Measurements from ENCODE around the gene EPOP.
"Not testable (repeated sequence)": the region's sequence is repeated elsewhere in the genome, so short reads cannot be mapped to it uniquely, and the experiment has no call there.

The EPOP gene

DNA sequence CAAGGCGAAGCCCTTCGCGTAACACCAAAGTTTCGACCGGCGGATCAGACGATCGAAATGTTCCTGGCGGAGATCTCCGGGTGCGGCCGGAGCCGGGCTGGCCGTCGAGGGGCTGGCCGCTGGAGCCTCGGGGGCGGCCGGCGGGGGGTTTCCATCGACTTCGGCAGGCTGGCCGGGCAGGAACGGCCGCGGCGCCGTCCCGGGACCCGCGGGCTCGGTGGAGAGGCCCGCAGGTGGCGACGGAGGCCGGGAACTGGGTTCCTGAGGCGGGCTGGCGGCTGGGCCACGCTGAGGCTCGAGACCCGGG lies 1.1 kb downstream of the EPOP start:
- DNase-seq (ENCODE audit: low spot score): no peak

GRCh38 chr17:38672788-38673706 lies 1.7 kb downstream of the EPOP start:
- no peak for DNase-seq (ENCODE audit: low spot score)

GRCh38 chr17:38671939-38672720 lies 2.6 kb downstream of the EPOP start:
- no peak for DNase-seq (ENCODE audit: low spot score)

DNA sequence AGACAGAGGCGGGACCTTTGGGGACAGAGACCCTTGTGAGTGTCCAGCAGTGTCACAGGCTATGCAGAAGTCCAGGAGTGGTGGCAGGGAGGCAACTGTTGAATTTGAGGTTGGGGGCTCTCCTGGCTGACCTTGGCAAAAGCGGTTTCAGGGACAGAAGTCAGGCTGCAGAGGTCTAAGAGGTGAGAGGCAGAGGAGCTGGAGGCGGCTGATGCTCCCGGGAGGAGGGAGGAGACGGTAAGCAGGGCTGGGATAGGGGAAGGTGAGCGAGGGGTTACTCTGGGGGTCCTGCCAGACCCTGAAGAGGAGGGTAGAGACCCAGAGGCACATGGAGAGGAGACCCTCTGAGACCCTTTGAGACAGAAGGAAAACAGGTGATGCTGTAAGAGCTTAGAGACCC lies 5.2 kb downstream of the EPOP start:
- DNase-seq (ENCODE audit: low spot score): no peak

- no peak for DNase-seq (ENCODE audit: low spot score)
Measured at GRCh38 chr17:38667787-38668122, 7.0 kb downstream of the EPOP start.

GRCh38 chr17:38667099-38667786 lies 7.5 kb downstream of the EPOP start:
- DNase-seq (ENCODE audit: low spot score): peak; percentile 87

- no peak for DNase-seq (ENCODE audit: low spot score)
Measured at GRCh38 chr17:38663964-38664644, 10.7 kb downstream of the EPOP start.

GRCh38 chr17:38663125-38663751 lies 11.5 kb downstream of the EPOP start:
- DNase-seq (ENCODE audit: low spot score): peak; percentile 66

- DNase-seq (ENCODE audit: low spot score): peak; percentile 59
Measured at GRCh38 chr17:38660097-38661025, 14.4 kb downstream of the EPOP start.

DNA sequence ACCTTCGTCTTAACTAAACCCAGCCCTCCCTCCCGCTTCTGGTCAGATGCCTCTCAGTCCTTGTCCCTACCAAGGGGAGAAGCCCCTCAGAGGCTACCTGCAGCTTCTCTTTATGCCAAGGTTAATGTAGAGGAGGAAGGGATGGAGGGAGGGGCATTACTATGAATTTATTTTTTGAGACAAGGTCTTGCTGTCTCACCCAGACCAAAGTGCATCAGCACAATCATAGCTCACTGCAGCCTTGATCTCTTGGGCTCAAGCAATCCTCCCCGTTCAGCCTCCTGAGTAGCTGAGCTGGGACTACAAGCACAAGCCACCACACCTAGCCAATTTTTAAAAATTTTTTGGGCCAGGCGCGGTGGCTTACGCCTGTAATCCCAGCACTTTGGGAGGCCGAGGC lies 15.3 kb downstream of the EPOP start:
- no peak for DNase-seq (ENCODE audit: low spot score)

DNA sequence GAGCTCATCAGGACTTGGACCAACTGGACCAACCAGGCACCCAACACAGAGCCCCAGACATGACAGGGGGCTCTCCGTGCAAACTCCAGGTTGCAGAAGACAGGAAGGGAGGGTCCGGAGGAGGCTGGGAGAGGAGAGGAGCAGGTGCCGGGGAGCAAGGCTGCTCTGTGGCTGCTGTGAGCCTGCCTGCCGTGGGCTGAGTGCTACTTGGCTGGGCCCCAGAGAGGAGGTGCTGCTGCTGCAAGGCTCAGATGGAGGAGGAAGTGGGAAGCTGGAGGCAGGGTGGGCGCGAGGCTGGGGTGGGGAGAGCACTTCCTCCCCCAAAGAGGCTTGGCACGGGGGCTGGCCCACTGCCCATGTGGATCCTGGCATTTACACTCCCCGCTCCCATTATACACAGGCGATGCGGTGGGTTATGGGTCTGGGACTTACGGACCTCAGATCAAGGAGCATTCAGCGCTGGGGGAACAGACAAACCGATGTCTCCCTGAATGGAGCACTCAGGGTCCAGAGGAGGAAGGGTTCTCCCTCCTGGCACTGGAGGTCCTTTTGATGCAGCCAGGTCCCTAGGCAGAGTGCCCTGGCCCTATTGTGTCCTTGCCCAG lies 15.9 kb downstream of the EPOP start:
- DNase-seq (ENCODE audit: low spot score): no peak

DNA sequence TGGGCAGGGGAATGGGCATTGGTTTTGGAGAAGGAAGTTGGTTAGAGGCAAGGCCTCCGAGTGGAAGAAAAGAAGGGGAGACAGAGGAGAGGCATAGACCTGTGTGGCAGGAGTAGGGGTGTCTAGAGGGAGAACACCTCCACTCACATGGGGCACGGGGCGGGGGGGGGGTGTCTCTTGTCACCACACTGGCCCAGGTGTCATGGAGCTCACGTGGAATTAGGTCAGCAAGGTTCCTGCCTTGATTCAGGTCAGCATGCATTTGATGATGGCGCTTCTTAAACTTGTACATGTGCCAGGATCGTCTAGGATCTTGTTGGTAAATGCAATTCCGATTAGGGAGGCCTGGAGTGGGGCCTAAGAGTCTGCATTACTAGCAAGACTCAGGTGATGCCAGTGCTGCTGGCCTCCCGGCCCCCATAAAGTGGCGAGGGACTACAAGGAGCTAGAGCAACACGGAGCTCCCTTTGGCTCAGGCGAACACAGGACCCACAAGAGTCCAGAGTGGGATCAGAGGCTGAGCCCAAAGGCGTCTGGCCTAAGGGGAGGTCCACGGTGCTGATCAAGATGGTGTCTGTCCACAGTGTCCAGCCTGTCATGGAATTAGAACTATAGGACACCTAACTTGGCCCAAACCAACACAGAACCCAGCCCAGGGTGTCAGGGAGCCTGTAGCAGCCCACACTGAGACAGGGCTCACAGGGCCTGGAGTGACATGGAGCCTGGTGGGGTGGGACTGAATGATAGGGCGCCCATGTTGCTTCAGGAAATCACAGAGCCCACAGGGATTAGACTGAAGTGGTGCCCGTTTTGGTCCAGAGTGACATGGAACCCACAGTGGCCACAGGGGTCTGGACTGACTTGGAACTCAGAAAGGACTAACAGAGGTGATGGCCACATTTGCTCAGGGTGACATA lies 16.7 kb downstream of the EPOP start:
- no peak for DNase-seq (ENCODE audit: low spot score)

DNA sequence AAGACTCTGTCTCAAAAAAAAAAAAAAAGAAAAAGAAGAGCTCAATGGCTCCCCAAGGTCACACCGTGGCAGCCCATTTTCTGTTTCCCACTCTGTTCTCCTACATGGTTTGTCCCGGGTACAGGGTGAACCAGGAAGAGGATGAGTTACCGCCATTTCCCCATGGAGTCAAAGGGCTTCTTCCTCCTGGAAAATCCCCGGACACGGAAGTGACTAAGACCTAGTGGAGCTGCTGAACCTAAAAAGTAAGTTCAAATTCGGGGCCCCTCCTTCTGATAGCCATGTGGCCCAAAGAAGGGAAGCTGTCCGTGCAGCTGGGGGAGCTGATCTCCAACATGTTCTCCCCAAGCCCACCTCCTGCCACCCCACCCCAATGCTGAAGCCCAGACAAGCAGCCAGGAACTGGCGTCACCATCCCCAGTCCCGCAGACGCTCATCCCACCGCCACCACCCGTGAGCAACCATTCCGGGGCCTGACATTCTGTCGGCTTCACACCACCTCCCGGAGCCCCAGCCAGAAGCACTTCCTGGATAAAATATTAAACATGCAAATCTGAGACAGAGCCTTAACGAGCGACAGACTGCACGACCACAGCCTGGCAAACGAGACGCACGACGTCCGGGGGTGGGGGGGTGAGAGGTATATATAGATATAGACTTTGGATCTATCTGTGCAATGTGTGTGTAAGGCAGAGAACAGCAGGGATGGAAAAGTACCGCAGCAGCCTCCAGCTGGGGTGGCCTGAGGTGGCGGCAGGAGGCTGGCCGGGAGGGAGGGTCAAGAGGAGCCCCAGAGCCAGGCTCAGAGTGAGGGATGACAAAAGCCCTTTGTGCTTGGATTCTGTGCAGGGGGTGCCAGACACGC lies 17.6 kb downstream of the EPOP start:
- no peak for DNase-seq (ENCODE audit: low spot score)

DNA sequence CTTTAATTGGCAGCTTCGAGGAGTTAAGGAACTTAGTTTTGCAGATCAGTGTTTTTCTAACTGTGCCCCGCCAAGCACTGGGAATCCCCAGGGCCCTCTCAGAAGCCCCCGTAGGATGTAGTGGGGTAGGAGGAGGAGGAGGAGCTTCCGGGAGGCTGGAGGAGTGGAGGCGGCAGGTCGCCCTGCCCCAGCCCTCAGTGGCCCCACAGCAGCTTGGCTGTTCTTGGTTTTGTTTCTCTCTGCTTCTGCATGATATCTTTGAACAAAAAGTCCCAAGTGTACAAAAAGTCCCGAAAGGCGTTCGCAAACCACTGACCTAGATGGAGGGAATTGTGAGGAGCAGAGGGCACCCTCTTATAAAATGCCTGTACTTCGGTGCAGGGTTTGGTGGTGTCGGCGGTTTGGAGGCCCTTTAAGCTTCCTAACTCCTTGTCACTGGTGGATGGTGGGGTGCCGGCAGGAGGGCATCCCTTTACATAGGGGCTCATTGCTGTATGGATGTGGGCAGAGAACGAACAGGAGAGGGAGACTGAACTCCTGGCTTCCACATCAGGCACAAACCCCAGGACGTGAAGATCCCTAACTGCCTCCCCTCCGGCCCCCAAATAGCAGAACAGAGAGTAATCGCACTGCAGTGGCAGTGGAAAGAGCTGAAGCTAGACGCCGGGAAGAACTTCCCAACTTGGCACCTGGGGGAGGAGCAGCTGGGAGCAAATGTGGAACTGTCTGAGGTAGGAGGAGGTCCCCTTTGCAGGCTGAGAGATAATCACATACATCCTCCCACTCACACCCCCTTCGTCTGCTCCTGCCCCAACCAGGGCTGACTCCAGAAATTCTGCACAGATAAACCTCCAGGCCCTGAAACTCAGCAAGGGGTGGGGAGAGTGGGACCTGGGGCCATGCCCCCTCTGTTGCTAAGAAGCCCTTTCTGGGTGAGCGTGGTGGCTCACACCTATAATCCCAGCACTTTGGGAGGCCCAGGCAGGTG lies 20.1 kb downstream of the EPOP start:
- DNase-seq (ENCODE audit: low spot score): no peak

DNA sequence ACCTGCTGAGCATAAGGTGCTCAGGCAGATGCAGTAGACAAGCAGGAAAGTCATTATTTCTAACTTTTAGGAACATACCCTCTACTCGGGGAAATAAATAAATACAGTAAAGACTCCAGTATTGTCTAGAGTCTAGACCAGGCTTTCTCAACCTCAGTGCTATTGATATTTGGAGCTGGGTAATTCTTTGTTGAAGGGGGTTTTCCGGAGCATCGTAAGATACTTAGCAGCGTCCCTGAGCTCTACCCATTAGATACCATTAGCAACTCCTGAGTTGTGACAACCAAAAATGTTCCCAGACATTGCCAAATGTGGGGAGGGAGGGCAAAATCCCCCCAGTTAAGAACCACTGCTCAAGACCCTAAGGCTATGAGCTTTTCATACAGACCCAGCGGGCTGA lies 21.1 kb downstream of the EPOP start:
- DNase-seq (ENCODE audit: low spot score): no peak

DNA sequence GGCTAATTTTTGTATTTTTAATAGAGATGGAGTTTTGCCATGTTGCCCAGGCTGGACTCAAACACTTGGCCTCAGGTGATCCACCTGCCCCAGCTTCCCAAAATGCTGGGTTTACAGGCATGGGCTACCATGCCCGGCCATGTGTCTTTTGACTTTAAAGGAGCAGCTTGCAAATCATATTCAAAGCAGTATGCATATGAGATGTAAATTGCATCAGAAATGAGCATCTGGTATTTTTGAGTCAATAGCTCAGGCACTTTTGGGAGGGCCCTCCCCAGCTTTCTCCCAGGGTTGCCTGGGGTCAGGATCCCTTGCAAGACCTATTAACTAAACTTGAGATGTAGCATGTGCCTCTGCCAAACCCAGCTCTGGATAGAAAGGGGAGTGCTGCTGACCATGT lies 21.5 kb downstream of the EPOP start:
- DNase-seq (ENCODE audit: low spot score): no peak

GRCh38 chr17:38650653-38651173 lies 24.0 kb downstream of the EPOP start:
- DNase-seq (ENCODE audit: low spot score): not testable (repeated sequence)
